Type B pancreatic cell (in vitro differentiated cells): ENCODE data around the gene NLRP13. TPM values are rescaled to one million over a fixed set of nuclear protein-coding genes. Genes with fewer than 3 reads are reported as not detected.
"Not testable (repeated sequence)": the region's sequence is repeated elsewhere in the genome, so short reads cannot be mapped to it uniquely, and the experiment has no call there.

Experiments used
- DNase-seq: peaks from one replicate; pipeline ENCODE4 v3.0.0; 2021; ENCODE audit warnings: mixed read lengths; ENCODE audit not compliant: unreplicated experiment; ENCODE audit errors: extremely low spot score
- H3K27ac Mint-ChIP-seq: 2 replicates; pipeline ENCODE4 v1.8.0; 2021; ENCODE audit warnings: mild to moderate bottlenecking, mixed read lengths
- H3K27me3 Mint-ChIP-seq: 2 replicates; pipeline ENCODE4 v1.8.0; 2021; ENCODE audit warnings: mixed read lengths
- H3K36me3 Mint-ChIP-seq: 2 replicates; pipeline ENCODE4 v1.8.0; 2021; ENCODE audit warnings: mixed read lengths
- H3K4me1 Mint-ChIP-seq: one replicate; pipeline ENCODE4 v1.8.0; 2021; ENCODE audit warnings: mixed read lengths; ENCODE audit not compliant: unreplicated experiment
- H3K4me3 Mint-ChIP-seq: 2 replicates; pipeline ENCODE4 v1.8.0; 2021; ENCODE audit warnings: mild to moderate bottlenecking, mixed read lengths
- H3K9me3 Mint-ChIP-seq: 2 replicates; pipeline ENCODE4 v1.8.0; 2021; ENCODE audit warnings: mixed read lengths
- total RNA-seq: library from RNA; stranded (reverse); gene quantifications from 2 replicates; pipeline ENCODE4 v1.2.1, GENCODE V29; 2021; ENCODE audit warnings: low replicate concordance
- TF ChIP-seq, protein P1 (sequence below): fragments of 200-600 bp; sonication (generic); conservative IDR thresholded peaks from 2 replicates; pipeline ENCODE4 v1.5.0; 2021; ENCODE audit warnings: antibody characterized with exemption, mild to moderate bottlenecking

Gene NLRP13
- total RNA-seq, 1 donor from 2014 or later = not detected

DNA sequence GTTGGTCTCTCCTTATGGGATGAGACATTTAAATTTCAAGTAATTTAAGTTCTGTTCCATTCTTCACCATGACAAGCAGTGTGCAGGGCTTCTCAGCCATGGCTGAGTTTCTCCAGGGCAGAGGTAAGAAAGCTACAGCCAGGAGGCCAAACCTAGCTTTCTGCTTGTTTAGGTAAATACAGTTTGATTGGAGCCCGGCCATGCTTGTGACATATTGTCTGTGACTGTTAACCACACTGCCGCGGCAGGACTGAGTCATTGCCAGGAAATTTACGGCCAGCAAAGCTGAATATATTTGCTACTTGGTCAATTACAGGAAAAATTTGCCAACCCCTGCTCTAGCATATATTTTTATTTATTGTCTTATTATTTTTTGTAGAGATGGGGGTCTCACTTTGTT, 26.2 kb upstream of the NLRP13 start:
- TF ChIP-seq, protein P1, sequence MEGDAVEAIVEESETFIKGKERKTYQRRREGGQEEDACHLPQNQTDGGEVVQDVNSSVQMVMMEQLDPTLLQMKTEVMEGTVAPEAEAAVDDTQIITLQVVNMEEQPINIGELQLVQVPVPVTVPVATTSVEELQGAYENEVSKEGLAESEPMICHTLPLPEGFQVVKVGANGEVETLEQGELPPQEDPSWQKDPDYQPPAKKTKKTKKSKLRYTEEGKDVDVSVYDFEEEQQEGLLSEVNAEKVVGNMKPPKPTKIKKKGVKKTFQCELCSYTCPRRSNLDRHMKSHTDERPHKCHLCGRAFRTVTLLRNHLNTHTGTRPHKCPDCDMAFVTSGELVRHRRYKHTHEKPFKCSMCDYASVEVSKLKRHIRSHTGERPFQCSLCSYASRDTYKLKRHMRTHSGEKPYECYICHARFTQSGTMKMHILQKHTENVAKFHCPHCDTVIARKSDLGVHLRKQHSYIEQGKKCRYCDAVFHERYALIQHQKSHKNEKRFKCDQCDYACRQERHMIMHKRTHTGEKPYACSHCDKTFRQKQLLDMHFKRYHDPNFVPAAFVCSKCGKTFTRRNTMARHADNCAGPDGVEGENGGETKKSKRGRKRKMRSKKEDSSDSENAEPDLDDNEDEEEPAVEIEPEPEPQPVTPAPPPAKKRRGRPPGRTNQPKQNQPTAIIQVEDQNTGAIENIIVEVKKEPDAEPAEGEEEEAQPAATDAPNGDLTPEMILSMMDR = no peak
- Mint-ChIP-seq H3K36me3 (no peaks in the 10 kb centered on the region), H3K27me3 (no peaks in the 10 kb centered on the region), H3K27ac (no peak overlapping the region), H3K4me1 (no peaks in the 10 kb centered on the region), H3K9me3 (no peaks in the 10 kb centered on the region), H3K4me3 (no peak overlapping the region)
- DNase-seq = no peak

DNA sequence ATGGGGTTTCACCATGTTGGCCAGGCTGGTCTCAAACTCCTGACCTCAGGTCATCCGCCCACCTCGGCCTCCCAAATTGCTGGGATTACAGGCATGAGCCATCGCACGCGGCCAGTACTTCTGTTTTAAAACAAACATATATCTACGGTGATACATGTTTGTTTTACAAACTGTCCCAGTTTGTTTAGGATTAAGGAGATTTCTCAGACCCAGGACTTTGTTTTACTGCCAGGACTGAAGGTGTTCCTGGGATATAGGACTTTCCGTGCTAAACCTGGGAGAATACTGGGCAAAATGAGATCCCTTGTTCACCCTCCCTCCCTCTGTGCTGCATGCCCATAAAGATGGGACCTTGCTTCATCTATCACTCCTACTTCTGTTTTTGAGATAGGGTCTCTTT, 24.3 kb upstream of the NLRP13 start:
- Mint-ChIP-seq H3K4me3 (no peak overlapping the region), H3K27ac (no peak overlapping the region), H3K27me3 (no peaks in the 10 kb centered on the region), H3K4me1 (no peaks in the 10 kb centered on the region), H3K9me3 (no peaks in the 10 kb centered on the region), H3K36me3 (no peaks in the 10 kb centered on the region)
- TF ChIP-seq, protein P1 = no peak
- no peak for DNase-seq

DNA sequence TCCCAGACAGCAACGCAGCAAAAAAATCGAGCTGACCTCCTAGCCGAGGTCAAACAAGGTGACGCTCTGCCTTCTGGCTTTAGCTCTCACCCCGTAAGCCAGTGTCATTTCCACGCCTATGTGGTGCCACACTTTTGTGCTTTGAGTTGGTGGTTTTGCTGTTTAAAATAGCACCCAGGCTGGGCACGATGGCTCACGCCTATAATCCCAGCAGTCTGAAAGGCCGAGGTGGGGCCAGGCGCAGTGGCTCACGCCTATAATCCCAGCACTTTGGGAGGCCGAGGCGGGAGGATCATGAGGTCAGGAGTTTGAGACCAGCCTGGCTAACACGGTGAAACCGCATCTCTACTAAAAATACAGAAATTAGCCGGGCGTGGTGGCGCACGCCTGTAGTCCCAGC, 18.4 kb upstream of the NLRP13 start:
- DNase-seq, H3K4me1 Mint-ChIP-seq, H3K4me3 Mint-ChIP-seq, H3K9me3 Mint-ChIP-seq, H3K36me3 Mint-ChIP-seq, H3K27ac Mint-ChIP-seq, H3K27me3 Mint-ChIP-seq: not testable (repeated sequence)

- Mint-ChIP-seq H3K27ac (no peak within 1 kb of the TSS), H3K27me3 (no peaks in the 10 kb centered on the region), H3K4me1 (no peaks in the 10 kb centered on the region), H3K36me3 (no peaks in the 10 kb centered on the region), H3K9me3 (peaks cover 16% of the 10 kb centered on the region), H3K4me3 (no peak within 1 kb of the TSS)
- no peak for DNase-seq
- TF ChIP-seq, protein P1 = no peak
Measured at GRCh38 chr19:55947532-55947931, 15.4 kb upstream of the NLRP13 start, which contains the start of gene NLRP8. NLRP8 (plus strand) TSS chr19:55947832.

- TF ChIP-seq, protein P1 = no peak
- peaks cover 15% of the 10 kb centered on the region for H3K9me3 Mint-ChIP-seq
- DNase-seq = peak; percentile 20
- H3K4me1 Mint-ChIP-seq = no peaks in the 10 kb centered on the region
- no peaks in the 10 kb centered on the region for H3K36me3 Mint-ChIP-seq
- no peaks in the 10 kb centered on the region for H3K27me3 Mint-ChIP-seq
- H3K27ac Mint-ChIP-seq = no peak overlapping the region
- no peak overlapping the region for H3K4me3 Mint-ChIP-seq
Measured at GRCh38 chr19:55940306-55940705, 8.2 kb upstream of the NLRP13 start.

DNA sequence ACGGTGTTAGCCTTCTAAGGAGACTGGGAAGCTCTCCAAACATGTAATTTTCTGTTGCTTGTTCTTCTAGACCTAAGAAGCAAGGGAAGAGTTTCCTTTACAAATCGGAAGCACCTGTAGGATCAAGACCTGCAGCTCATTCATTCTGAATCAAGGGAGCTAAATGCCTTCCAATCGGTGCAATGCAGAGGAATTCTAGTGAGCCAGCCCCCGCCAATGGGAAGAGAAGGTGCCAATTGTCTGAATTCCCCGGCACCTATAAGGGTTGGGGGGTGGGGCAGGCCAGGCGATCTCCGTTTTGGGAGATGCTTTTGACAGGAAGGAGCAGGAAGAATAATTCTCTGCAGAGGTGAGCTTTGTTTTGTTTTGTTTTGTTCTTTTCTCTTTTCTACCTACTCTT, 7.1 kb upstream of the NLRP13 start:
- Mint-ChIP-seq H3K9me3 (peaks cover 24% of the 10 kb centered on the region), H3K27ac (no peak overlapping the region), H3K27me3 (no peaks in the 10 kb centered on the region), H3K4me3 (no peak overlapping the region), H3K4me1 (no peaks in the 10 kb centered on the region), H3K36me3 (peaks cover 4% of the 10 kb centered on the region)
- TF ChIP-seq, protein P1 = no peak
- DNase-seq = peak; percentile 37
